DND-41 (cell line): Measurements from ENCODE around the gene SDK2.

ENCODE experiments used
- EZH2 ChIP-seq: IDR thresholded peaks from 3 replicates; pipeline ENCODE4 v1.6.1; 2012; ENCODE audit warnings: borderline replicate concordance, low read depth, mild to moderate bottlenecking, moderate library complexity, low read length, inconsistent platforms; ENCODE audit not compliant: severe bottlenecking
- TF ChIP-seq, protein P1 (sequence below): IDR thresholded peaks from 2 replicates; pipeline ENCODE4 v1.5.1; 2012; ENCODE audit warnings: borderline replicate concordance, low read length, moderate library complexity, mild to moderate bottlenecking; ENCODE audit not compliant: poor library complexity, severe bottlenecking; ENCODE audit errors: extremely low read depth

DNA sequence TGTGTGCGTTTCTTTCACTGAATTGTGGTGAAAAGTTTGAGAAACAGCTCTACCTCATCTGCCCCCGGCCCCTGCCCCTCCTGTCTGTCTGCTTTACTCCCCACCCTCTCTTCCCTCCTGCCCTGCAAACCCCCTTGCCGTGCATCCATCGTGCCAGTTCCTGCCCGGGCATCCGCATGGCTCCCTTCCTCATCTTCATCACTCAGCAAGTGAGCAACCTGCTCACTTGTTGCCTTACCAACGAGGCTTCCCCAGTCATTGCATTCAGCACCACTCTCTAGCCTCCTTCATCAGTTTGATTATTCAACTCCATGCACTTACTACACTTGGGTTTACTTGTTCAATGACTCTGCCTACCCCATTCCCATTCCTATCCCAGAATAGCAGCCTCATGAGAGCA is 34.8 kb upstream of the SDK2 start:
- TF ChIP-seq, protein P1, sequence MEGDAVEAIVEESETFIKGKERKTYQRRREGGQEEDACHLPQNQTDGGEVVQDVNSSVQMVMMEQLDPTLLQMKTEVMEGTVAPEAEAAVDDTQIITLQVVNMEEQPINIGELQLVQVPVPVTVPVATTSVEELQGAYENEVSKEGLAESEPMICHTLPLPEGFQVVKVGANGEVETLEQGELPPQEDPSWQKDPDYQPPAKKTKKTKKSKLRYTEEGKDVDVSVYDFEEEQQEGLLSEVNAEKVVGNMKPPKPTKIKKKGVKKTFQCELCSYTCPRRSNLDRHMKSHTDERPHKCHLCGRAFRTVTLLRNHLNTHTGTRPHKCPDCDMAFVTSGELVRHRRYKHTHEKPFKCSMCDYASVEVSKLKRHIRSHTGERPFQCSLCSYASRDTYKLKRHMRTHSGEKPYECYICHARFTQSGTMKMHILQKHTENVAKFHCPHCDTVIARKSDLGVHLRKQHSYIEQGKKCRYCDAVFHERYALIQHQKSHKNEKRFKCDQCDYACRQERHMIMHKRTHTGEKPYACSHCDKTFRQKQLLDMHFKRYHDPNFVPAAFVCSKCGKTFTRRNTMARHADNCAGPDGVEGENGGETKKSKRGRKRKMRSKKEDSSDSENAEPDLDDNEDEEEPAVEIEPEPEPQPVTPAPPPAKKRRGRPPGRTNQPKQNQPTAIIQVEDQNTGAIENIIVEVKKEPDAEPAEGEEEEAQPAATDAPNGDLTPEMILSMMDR, result no peak
- no peak for TF ChIP-seq EZH2
